Activated naive CD8-positive, alpha-beta T cell treated with anti-CD3 and anti-CD28 coated beads, Interleukin-2, amount 50 U/mL, for 16 hours (primary cell): Measurements from ENCODE around the gene SYNM.

Source experiments
- DNase-seq: peaks from one replicate; pipeline ENCODE4 v3.0.0-alpha.2; 2020; ENCODE audit warnings: low read depth, low spot score

Gene SYNM

GRCh38 chr15:99140590-99140989 lies 35.7 kb downstream of the SYNM start:
- DNase-seq, result no peak

- no peak for DNase-seq
Measured at GRCh38 chr15:99141943-99142342, 37.1 kb downstream of the SYNM start.

GRCh38 chr15:99142562-99142961 lies 37.7 kb downstream of the SYNM start:
- DNase-seq, result no peak

GRCh38 chr15:99143242-99143641 lies 38.4 kb downstream of the SYNM start:
- DNase-seq, result no peak

GRCh38 chr15:99143655-99144610 lies 39.1 kb downstream of the SYNM start:
- DNase-seq, result no peak

- no peak for DNase-seq
Measured at GRCh38 chr15:99145005-99145404, 40.1 kb downstream of the SYNM start.

GRCh38 chr15:99145778-99146177 lies 40.9 kb downstream of the SYNM start:
- no peak for DNase-seq

- no peak for DNase-seq
Measured at GRCh38 chr15:99146661-99147060, 41.8 kb downstream of the SYNM start.

GRCh38 chr15:99148851-99149276 lies 44.0 kb downstream of the SYNM start:
- no peak for DNase-seq

- no peak for DNase-seq
Measured at GRCh38 chr15:99149366-99149765, 44.5 kb downstream of the SYNM start.

GRCh38 chr15:99151156-99151555 lies 46.3 kb downstream of the SYNM start:
- no peak for DNase-seq

GRCh38 chr15:99153026-99153535 lies 48.2 kb downstream of the SYNM start:
- DNase-seq, result no peak

GRCh38 chr15:99154271-99154670 lies 49.4 kb downstream of the SYNM start:
- DNase-seq, result no peak

- DNase-seq, result no peak
Measured at GRCh38 chr15:99155961-99156443, 51.1 kb downstream of the SYNM start.

- DNase-seq, result no peak
Measured at GRCh38 chr15:99157456-99157855, 52.6 kb downstream of the SYNM start.

- no peak for DNase-seq
Measured at GRCh38 chr15:99158626-99159412, 53.9 kb downstream of the SYNM start.

GRCh38 chr15:99163271-99164062 lies 58.6 kb downstream of the SYNM start:
- DNase-seq, result no peak

- no peak for DNase-seq
Measured at GRCh38 chr15:99164119-99164518, 59.2 kb downstream of the SYNM start.

GRCh38 chr15:99165020-99165790 lies 60.3 kb downstream of the SYNM start:
- DNase-seq, result no peak

GRCh38 chr15:99165956-99166689 lies 61.2 kb downstream of the SYNM start:
- no peak for DNase-seq
